GM19395 (cell line): ENCODE data around the gene ADAMTS16.

ENCODE experiments used
- ATAC-seq: cut with Tn5 transposase; IDR thresholded peaks from one replicate; pipeline ENCODE4 v1.9.1; 2021; ENCODE audit warnings: mild to moderate bottlenecking, moderate library complexity; ENCODE audit not compliant: unreplicated experiment

ADAMTS16 gene

DNA sequence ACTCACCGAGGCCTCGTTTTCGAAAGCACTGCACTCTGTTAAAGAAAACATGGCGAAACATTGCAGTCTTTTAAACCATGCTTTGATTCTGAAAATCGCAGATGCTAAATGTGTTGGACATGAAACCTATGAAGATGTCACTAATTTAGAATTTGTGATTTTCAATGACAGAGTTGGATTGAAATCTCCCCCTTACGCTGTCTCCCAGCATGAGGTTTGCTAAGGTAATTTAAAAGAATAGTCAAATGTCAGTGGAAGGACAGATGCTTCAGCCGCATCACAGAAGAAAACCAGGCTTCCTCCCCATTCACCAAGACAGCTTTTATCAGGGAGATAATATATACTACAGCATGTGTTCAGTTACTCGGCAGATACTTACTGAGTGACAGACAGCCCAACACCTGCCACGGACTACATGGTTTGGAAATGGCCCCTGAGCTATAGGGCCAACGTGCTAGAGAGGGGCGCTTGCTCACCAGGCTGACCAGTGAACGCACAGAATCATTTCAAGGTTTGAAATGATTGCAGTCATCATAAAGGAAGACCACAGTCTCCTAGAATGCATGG, 136.9 kb downstream of the ADAMTS16 start:
- ATAC-seq = no peak

DNA sequence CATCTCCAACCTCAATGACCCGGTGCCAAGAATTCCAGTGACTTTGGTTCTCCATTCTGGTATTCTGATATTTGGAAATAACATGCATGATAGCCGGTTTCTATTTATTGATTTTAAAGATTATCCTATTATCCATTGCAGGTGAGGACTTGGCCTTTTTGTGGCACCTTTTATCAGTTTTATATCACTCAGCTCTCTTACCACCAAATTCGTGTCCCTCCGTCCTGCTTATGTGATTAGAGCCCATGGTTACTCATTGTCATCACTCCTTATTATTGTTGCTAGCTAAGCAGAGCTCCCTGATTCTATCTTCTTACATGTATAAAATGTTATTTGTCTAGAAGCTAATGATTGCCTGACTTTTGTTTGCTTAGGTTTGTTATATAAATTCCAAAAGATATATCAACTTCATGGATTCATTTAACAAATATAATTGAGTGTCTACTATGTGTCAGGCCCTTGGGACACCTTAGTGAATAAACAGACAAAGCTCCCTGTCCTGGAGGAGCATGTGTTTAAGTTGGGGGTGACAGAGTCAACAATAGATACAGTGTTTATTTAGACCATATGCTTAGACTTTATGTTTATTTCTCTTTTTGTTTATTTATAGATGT, 138.2 kb downstream of the ADAMTS16 start:
- no peak for ATAC-seq

DNA sequence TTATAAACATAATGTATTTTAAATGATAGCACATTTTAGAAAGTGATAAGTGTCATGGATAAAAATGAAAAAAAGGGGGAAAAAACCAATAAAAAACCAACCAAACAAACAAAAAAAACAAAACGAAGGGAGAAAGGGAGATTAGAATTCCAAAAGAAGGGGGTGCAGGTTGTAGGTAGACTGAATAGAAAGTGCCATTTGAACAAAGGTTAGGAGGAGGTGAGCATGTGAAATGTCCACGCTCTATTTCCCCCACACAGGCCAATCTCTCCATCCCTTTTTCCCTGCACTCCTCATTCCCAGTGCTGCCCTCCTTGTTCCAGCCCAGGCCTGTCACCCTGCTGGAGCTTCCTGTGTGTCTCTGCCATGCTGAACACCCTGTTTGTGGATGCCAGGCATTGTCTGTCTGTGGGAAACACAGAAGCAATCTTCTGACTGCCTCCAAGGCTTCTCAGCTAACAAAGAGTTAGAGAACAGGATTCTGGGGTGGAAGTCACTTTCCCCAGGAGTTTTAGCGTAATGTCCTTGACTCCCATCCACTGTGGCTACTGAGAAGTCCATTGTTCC, 138.8 kb downstream of the ADAMTS16 start:
- ATAC-seq = no peak

DNA sequence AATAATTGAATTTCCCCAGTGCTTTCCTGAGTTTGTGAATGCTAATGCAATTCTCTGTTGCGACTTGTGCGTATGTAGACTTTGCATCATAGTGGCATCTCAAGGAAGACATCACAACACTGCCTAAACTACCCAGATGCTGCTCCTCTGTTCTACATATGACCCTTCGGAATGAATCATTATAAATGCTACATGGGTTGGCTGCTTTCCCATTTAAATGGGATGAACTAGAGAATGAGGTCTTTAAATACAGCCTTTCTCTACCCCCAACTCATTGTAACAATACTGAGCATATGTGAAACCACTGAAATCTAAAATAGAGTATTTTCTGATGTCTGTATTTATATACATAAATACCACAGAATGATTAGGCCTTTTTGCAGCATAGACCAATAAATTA, 145.8 kb downstream of the ADAMTS16 start:
- ATAC-seq = no peak

DNA sequence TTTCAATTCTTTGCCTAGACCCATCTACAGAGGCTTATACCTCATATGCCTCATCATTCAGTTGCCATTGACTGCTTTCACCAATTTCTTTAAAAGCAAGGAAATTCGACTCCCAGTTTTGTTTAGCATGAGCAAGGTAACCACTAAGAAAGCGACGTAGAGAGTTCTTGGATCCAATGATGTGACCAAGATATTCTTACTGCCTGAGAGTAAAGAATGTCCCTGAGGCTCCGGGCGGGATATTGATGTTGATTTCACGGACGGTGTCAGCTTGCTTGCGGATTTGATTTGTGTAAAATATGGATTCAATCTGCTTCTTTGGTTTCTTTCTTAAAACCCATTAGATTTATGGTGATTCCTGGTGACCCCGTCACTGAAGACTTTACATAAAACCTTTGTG, 147.3 kb downstream of the ADAMTS16 start:
- no peak for ATAC-seq

DNA sequence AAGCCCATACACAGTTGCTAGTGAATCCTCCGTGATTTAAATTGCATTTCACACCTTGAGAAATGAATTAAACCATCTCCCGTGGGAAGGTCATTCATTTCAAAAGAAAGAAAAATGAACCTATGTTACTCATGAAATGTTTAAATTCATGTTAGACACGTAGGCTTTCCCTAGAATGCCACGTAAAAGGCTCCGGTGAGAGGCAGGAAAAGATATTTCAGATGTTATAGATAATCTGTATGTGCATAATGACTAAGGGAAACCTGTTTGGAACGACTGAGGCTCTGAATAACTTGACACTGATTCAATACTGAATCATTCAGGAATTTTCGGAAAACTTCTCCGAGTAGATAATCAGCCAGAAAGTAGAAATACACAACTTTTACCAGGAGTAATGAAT, 148.1 kb downstream of the ADAMTS16 start:
- no peak for ATAC-seq

- no peak for ATAC-seq
Measured at GRCh38 chr5:5289537-5289936, 149.4 kb downstream of the ADAMTS16 start.

DNA sequence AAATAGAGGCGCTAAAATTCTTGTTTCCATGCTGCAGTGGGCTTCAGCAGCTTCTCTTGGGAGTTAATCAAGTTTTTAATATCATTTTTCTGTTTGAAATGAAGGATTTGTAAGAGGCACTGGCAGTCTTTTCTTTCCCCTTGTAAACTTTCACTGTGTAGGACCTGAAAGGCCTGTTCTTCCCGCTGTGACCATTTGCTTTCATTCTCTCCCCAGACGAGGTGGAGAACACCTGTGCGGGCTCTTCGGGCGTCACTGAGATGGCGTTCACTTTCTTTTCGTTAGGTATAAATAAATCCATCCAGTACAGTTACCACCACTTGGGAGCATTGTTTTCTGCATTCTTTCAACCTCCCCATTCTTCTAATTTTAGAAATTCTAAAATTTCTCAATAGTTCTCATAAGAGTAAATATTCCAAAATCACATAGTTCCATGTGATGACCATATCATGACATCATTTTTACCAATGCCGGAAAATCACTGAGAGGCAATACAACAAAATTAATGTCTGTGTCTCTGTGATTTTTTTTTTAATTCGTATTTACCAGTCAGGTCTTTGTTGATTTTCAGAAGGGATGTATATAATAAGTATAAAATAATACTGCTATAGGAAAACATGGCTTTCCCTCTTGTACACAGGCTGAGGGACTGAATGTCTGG, 150.7 kb downstream of the ADAMTS16 start:
- ATAC-seq = no peak

DNA sequence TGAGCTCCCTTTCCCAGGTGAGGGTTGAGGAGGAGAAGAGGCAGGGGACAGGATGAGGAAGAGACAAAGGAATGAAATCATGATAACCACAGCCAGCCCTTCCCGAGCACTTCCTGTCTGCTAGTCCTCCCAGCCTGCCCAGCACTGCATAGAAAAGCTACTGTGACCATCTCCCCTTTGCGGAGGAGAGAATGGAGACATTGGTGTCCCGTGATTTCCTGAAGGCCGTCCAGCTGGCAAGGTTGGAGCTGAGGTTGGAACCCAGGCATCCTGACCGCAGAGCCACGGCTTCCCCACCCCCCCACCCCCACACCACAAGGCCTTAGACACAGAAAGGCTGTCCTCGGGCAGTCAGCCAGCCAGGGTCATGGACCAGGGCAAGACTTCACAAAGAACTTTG, 151.2 kb downstream of the ADAMTS16 start:
- no peak for ATAC-seq

DNA sequence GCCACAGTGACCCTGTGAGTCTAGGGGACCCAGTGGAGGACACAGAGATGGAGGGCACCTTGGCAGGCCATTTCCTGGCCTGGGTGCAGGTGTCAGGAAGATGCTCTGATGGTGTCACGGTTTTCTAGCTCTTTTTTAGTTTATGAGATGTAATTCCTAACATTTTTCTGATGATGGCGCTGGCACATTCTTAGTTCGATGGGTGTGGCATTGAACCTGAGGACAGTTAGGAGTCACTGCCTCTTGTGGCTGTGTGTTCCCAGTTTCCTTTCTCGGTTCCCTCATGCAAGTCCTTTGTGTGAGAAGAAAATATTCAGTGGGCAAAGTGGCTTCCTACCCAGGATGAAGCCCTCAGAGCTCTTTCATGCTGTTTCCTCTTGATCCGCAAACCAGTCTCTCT, 152.9 kb downstream of the ADAMTS16 start:
- no peak for ATAC-seq

GRCh38 chr5:5294429-5294828, 154.3 kb downstream of the ADAMTS16 start:
- no peak for ATAC-seq

GRCh38 chr5:5295351-5295750, 155.2 kb downstream of the ADAMTS16 start:
- ATAC-seq = no peak

- no peak for ATAC-seq
Measured at GRCh38 chr5:5296051-5296450, 155.9 kb downstream of the ADAMTS16 start.

- no peak for ATAC-seq
Measured at GRCh38 chr5:5297432-5298067, 157.4 kb downstream of the ADAMTS16 start.

DNA sequence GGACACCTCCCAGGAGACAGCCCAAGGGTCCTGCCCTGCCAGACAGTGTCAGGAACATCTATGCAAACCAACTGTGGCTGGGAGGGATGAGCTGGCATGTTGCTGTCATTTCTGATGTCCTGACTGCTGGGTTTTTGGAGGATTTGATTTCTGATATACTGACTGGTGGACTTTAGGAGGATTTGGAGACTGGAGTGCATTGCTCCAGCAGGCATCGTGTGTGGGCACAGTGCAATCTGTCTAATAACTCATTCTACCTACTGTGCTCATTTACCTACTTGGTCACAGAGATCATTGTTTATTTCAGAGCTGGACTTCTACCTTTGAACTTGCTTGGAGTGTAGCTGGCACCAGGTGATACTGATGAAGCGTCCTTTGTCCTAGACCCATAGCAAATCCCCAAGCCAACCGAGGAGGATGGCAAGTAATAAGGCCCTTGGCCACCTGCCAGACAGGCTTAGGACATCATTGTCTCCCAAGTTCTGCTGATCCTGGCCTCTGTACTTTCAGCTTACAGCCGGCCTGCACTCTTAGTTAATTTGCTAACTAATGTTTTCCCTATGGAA, 158.0 kb downstream of the ADAMTS16 start:
- ATAC-seq = no peak

GRCh38 chr5:5298841-5299541, 158.9 kb downstream of the ADAMTS16 start:
- ATAC-seq = no peak

GRCh38 chr5:5301176-5301575, 161.0 kb downstream of the ADAMTS16 start:
- no peak for ATAC-seq

DNA sequence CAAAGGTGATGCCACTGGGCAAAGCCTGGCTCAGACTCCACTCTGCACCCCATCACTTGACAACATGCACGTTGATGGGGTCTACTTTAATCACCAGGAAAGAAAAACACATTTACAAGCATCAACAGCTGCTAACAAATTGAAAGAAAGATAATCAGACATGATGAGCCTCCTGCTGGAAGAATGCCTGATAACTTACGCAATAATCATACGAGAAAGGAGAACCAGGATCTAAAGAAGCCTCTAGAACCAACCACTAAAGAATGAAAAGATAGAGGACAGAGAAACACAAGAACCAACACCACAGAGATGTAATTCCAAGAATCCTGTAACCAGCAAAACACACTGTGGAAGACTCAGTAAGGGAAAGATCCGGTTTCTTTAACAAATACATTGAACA, 162.1 kb downstream of the ADAMTS16 start:
- ATAC-seq = no peak

DNA sequence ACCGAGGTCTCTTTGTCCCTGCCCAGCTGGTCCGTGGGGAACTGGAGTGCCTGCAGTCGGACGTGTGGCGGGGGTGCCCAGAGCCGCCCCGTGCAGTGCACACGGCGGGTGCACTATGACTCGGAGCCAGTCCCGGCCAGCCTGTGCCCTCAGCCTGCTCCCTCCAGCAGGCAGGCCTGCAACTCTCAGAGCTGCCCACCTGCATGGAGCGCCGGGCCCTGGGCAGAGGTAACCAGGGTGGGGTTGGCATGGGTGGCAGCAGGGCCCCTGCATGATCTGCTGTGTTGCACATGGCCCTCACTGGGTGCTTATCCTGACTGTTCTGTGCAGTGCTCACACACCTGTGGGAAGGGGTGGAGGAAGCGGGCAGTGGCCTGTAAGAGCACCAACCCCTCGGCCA, 163.1 kb downstream of the ADAMTS16 start:
- no peak for ATAC-seq

- ATAC-seq = no peak
Measured at GRCh38 chr5:5304361-5305020, 164.4 kb downstream of the ADAMTS16 start.
